Esophagus squamous epithelium (tissue), 4 donors: ENCODE results near the gene PLXDC1.

Source experiments
- POLR2A ChIP-seq, 4 donors: fragments of 450-650 bp; IDR thresholded peaks; one replicate each; pipeline ENCODE4 v1.6.1; 2017; ENCODE audit warnings: antibody characterized with exemption in 4 of 4, mild to moderate bottlenecking in 4 of 4, moderate library complexity in 3 of 4
- TF ChIP-seq, protein P1 (sequence below), 6 experiments: fragments of 450-650 bp in 4 of 6; fragments of 200-600 bp in 2 of 6; sonication (generic) in 2 of 6; IDR thresholded peaks; one replicate each; pipeline ENCODE4 v1.5.1; 2016 to 2019; ENCODE audit warnings: antibody characterized with exemption in 6 of 6, mild to moderate bottlenecking in 4 of 6, moderate library complexity in 4 of 6

GRCh38 chr17:39183045-39183444 is 31.6 kb upstream of the PLXDC1 start:
- TF ChIP-seq, protein P1, sequence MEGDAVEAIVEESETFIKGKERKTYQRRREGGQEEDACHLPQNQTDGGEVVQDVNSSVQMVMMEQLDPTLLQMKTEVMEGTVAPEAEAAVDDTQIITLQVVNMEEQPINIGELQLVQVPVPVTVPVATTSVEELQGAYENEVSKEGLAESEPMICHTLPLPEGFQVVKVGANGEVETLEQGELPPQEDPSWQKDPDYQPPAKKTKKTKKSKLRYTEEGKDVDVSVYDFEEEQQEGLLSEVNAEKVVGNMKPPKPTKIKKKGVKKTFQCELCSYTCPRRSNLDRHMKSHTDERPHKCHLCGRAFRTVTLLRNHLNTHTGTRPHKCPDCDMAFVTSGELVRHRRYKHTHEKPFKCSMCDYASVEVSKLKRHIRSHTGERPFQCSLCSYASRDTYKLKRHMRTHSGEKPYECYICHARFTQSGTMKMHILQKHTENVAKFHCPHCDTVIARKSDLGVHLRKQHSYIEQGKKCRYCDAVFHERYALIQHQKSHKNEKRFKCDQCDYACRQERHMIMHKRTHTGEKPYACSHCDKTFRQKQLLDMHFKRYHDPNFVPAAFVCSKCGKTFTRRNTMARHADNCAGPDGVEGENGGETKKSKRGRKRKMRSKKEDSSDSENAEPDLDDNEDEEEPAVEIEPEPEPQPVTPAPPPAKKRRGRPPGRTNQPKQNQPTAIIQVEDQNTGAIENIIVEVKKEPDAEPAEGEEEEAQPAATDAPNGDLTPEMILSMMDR (IDR thresholded peaks at IDR 0.05), result no peak
- TF ChIP-seq POLR2A (IDR thresholded peaks at IDR 0.05), result no peak
